Skeletal muscle satellite cell (primary cell): ENCODE data around the gene IKZF3.
"Not testable (repeated sequence)": the region's sequence is repeated elsewhere in the genome, so short reads cannot be mapped to it uniquely, and the experiment has no call there.

Experiments
- H3K27me3 ChIP-seq: 2 replicates; pipeline ENCODE4 v1.7.0; 2013; ENCODE audit warnings: low read length; ENCODE audit not compliant: control insufficient read depth, insufficient read depth
- H3K36me3 ChIP-seq: 2 replicates; pipeline ENCODE4 v1.7.0; 2013; ENCODE audit warnings: mild to moderate bottlenecking, control low read depth, low read length; ENCODE audit not compliant: insufficient read depth
- H3K4me1 ChIP-seq: 2 replicates; pipeline ENCODE4 v1.7.0; 2013; ENCODE audit warnings: low read length; ENCODE audit not compliant: control insufficient read depth, insufficient read depth
- H3K4me2 ChIP-seq: 2 replicates; pipeline ENCODE4 v1.7.0; 2013; ENCODE audit warnings: mild to moderate bottlenecking, low read length
- H3K4me3 ChIP-seq: 2 replicates; pipeline ENCODE4 v1.7.0; 2013; ENCODE audit warnings: low read length
- H3K9ac ChIP-seq: 2 replicates; pipeline ENCODE4 v1.7.0; 2013; ENCODE audit warnings: mild to moderate bottlenecking, low read depth, low read length, moderate library complexity
- H3K9me3 ChIP-seq: replicated peaks from 2 replicates; pipeline ENCODE4 v1.7.0; 2013; ENCODE audit warnings: mild to moderate bottlenecking, control low read depth, low read length

The IKZF3 gene

DNA sequence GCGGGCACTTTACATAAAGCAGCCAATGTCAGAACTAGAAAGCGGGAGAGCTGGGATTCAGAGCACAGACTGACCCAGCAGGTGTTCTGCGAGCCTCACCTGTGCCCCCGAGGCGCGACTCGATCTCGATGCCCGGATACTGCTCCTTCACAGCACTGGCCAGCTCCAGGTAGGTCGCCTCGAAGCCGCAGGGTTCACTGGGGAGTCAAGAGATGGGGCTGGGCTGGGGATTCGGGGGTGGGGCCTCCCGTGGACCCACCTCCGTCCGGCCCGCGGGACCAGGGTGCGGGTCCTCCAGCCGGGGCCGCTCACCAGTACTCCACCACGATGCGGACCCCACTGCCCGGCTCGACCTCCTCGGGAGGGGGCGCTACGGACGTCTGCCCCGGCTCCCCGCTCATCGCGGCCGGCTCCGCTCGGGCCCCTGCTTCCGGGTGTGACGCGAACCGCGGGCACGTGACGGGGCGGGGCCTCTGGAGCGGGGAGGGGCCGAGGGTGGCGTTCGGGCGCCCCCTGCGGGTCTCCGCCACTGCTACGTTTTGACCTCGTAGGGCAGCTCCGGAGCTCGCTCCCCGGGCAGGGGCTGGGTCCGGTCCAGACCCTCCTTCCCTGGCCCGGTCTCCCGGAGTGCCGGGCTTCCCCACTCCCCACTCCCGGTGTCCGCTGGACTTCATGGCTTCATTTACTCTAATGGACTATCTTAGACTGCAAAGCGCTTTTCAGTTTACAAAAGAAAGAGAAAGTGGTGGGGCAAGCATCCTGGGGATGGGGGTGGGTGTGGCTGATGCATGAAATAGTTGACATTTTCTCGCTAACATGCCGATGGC, 133.8 kb downstream of the IKZF3 start, which contains the start of gene MIEN1:
MIEN1 (minus strand) TSS at position 438 of the 827 bp plus-strand sequence; CDS start at position 401, 37 bp downstream.
- peak within 1 kb of the TSS; percentile 87 for H3K4me2 ChIP-seq
- peaks cover 7% of the 10 kb centered on the region for H3K4me1 ChIP-seq
- peaks cover 34% of the 10 kb centered on the region for H3K36me3 ChIP-seq
- H3K9me3 ChIP-seq, result no peaks in the 10 kb centered on the region
- H3K9ac ChIP-seq, result peak within 1 kb of the TSS; percentile 81
- H3K4me3 ChIP-seq, result peak within 1 kb of the TSS; percentile 75
- no peaks in the 10 kb centered on the region for H3K27me3 ChIP-seq

DNA sequence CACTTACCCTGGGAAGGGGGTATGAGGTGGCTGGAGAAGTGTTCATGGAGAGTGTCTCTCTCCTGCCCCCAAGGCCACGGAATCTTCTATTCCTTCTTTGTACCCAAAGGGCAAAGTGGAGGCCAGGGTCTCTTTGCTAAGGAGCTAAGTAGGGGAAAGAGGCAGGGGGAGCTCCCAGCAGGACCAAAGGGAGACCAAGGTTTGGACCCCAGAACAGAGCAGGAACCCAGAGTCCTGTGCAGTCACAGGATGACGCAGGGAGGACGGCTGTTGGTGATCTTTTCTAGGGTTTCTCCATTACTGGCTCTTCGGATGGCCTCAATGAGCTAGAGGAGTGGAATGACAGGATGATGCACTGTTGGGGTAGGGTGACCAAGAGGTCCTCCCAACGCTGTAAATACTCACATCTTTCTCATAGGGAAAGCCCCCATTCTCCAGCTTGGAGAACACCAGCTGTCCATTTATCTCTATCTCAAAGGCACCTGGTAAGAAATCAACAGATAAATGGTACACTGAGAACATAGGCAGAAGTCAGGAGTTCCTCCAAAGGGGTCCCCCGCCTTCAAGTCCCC, 134.7 kb downstream of the IKZF3 start:
- Histone ChIP-seq H3K27me3 (no peaks in the 10 kb centered on the region), H3K4me3 (peak overlapping the region; percentile 75), H3K36me3 (peaks cover 43% of the 10 kb centered on the region), H3K4me1 (peaks cover 7% of the 10 kb centered on the region), H3K9ac (peak overlapping the region; percentile 81), H3K4me2 (peak overlapping the region; percentile 87), H3K9me3 (no peaks in the 10 kb centered on the region)

DNA sequence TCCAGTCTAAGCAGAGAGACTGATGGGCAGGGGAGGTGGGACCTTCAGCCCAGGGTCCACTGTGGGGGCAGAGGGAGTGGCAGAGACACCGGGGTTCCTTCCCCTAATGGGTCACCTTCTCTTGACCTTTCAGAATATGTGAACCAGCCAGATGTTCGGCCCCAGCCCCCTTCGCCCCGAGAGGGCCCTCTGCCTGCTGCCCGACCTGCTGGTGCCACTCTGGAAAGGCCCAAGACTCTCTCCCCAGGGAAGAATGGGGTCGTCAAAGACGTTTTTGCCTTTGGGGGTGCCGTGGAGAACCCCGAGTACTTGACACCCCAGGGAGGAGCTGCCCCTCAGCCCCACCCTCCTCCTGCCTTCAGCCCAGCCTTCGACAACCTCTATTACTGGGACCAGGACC, 136.6 kb downstream of the IKZF3 start:
- peaks cover 46% of the 10 kb centered on the region for H3K36me3 ChIP-seq

DNA sequence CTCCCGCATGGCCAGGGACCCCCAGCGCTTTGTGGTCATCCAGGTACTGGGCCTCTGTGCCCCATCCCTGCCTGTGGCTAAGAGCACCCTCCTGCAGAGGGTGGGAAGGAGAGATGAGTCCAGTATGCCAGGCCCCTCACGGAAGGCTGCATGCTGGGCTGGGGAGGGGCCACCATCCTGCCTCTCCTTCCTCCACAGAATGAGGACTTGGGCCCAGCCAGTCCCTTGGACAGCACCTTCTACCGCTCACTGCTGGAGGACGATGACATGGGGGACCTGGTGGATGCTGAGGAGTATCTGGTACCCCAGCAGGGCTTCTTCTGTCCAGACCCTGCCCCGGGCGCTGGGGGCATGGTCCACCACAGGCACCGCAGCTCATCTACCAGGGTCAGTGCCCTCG, 137.5 kb downstream of the IKZF3 start:
- no peak overlapping the region for H3K4me3 ChIP-seq
- H3K4me1 ChIP-seq, result peaks cover 7% of the 10 kb centered on the region
- H3K9me3 ChIP-seq, result no peaks in the 10 kb centered on the region
- H3K27me3 ChIP-seq, result no peaks in the 10 kb centered on the region
- H3K36me3 ChIP-seq, result peaks cover 50% of the 10 kb centered on the region
- H3K9ac ChIP-seq, result no peak overlapping the region
- H3K4me2 ChIP-seq, result no peak overlapping the region

More for the DNA sequence above, 136.6 kb downstream of the IKZF3 start:
- Histone ChIP-seq H3K4me3 (no peak overlapping the region), H3K9ac (no peak overlapping the region), H3K9me3 (no peaks in the 10 kb centered on the region), H3K4me1 (peaks cover 7% of the 10 kb centered on the region), H3K27me3 (no peaks in the 10 kb centered on the region), H3K4me2 (no peak overlapping the region)

- peaks cover 50% of the 10 kb centered on the region for H3K36me3 ChIP-seq
- H3K4me3 ChIP-seq, result not testable (repeated sequence)
Measured at GRCh38 chr17:39725923-39726322, 138.2 kb downstream of the IKZF3 start.

GRCh38 chr17:39724731-39725130, 139.4 kb downstream of the IKZF3 start:
- H3K4me3 ChIP-seq, result no peak overlapping the region
- H3K9ac ChIP-seq, result no peak overlapping the region
- peaks cover 56% of the 10 kb centered on the region for H3K36me3 ChIP-seq
- no peak overlapping the region for H3K4me2 ChIP-seq
- peaks cover 5% of the 10 kb centered on the region for H3K4me1 ChIP-seq
- no peaks in the 10 kb centered on the region for H3K9me3 ChIP-seq
- H3K27me3 ChIP-seq, result no peaks in the 10 kb centered on the region

More at GRCh38 chr17:39725923-39726322, 138.2 kb downstream of the IKZF3 start:
- H3K4me1 ChIP-seq, H3K27me3 ChIP-seq, H3K4me2 ChIP-seq, H3K9me3 ChIP-seq, H3K9ac ChIP-seq: not testable (repeated sequence)

- Histone ChIP-seq H3K9me3 (no peaks in the 10 kb centered on the region), H3K36me3 (peaks cover 58% of the 10 kb centered on the region), H3K4me2 (no peak overlapping the region), H3K27me3 (no peaks in the 10 kb centered on the region), H3K4me3 (no peak overlapping the region), H3K9ac (no peak overlapping the region), H3K4me1 (no peaks in the 10 kb centered on the region)
Measured at GRCh38 chr17:39722965-39723848, 140.9 kb downstream of the IKZF3 start.

DNA sequence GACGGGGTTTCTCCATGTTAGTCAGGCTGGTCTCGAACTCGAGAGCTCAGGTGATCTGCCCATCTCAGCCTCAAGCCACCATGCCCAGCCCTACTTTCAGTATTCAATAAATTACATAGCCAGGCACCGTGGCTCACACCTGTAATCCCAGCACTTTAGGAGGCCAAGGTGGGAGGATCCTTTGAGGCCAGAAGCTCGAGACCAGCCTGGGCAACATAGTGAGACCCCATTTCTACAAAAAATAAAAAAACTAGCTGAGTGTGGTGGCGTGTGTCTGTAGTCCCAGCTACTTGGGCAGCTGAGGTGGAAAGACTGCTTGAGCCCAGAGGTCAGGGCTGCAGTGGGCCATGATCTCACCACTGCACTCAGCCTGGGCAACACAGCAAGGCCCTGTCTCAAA, 142.0 kb downstream of the IKZF3 start:
- Histone ChIP-seq H3K9ac (no peak overlapping the region), H3K36me3 (peaks cover 56% of the 10 kb centered on the region), H3K4me2 (no peak overlapping the region), H3K4me3 (no peak overlapping the region), H3K9me3 (no peaks in the 10 kb centered on the region), H3K4me1 (no peaks in the 10 kb centered on the region), H3K27me3 (no peaks in the 10 kb centered on the region)

- Histone ChIP-seq H3K4me3 (no peak overlapping the region), H3K9me3 (no peaks in the 10 kb centered on the region), H3K36me3 (peaks cover 51% of the 10 kb centered on the region), H3K4me2 (no peak overlapping the region), H3K9ac (no peak overlapping the region), H3K4me1 (no peaks in the 10 kb centered on the region), H3K27me3 (no peaks in the 10 kb centered on the region)
Measured at GRCh38 chr17:39719563-39720355, 144.4 kb downstream of the IKZF3 start.

- no peaks in the 10 kb centered on the region for H3K4me1 ChIP-seq
- H3K4me2 ChIP-seq, result no peak overlapping the region
- no peaks in the 10 kb centered on the region for H3K9me3 ChIP-seq
- H3K36me3 ChIP-seq, result peaks cover 48% of the 10 kb centered on the region
- no peak overlapping the region for H3K4me3 ChIP-seq
- no peak overlapping the region for H3K9ac ChIP-seq
- no peaks in the 10 kb centered on the region for H3K27me3 ChIP-seq
Measured at GRCh38 chr17:39717660-39718059, 146.5 kb downstream of the IKZF3 start.
